Measurements from ENCODE around the gene VGLL4.

DNA sequence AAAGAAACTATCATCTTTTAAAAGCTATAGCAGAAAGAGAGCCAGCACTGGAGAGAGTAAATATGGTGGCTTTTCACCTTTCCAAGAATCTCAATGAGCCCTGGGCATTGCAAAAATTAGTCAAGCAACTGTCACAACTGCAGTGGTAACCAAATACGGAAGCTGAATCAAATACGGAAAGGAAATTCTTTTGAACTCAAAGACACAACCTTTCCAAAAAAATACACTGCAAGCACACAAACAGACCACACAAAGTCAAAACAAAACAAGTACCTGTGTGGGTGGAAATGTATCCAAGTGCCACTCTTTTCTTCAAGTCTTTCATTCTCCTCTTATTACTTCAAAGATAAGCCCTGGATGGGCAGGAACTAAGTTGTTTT, 17.6 kb downstream of the VGLL4 start:
- TF ChIP-seq, protein P1, sequence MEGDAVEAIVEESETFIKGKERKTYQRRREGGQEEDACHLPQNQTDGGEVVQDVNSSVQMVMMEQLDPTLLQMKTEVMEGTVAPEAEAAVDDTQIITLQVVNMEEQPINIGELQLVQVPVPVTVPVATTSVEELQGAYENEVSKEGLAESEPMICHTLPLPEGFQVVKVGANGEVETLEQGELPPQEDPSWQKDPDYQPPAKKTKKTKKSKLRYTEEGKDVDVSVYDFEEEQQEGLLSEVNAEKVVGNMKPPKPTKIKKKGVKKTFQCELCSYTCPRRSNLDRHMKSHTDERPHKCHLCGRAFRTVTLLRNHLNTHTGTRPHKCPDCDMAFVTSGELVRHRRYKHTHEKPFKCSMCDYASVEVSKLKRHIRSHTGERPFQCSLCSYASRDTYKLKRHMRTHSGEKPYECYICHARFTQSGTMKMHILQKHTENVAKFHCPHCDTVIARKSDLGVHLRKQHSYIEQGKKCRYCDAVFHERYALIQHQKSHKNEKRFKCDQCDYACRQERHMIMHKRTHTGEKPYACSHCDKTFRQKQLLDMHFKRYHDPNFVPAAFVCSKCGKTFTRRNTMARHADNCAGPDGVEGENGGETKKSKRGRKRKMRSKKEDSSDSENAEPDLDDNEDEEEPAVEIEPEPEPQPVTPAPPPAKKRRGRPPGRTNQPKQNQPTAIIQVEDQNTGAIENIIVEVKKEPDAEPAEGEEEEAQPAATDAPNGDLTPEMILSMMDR (IDR thresholded peaks at IDR 0.05): no peak
- TF ChIP-seq POLR2A (IDR thresholded peaks at IDR 0.05): no peak

All from prostate gland (tissue), 2 donors.